Thoracic aorta (tissue), 2 donors: ENCODE data around the gene SGCA. TPM values are rescaled to one million over a fixed set of nuclear protein-coding genes. Genes with fewer than 3 reads are reported as not detected.

ENCODE experiments used
- ATAC-seq: fragments of 150-250 bp; one replicate; pipeline ENCODE4 v1.8.0; 2017; ENCODE audit warnings: low read depth; ENCODE audit not compliant: insufficient number of reproducible peaks, low FRiP score
- DNase-seq: peaks from one replicate; pipeline ENCODE4 v3.0.0-alpha.2; 2020; ENCODE audit warnings: low spot score
- H3K27ac ChIP-seq, 2 donors: fragments of 200-600 bp; sonication (generic); 1 replicate in 1 of 2; 2 replicates in 1 of 2; pipeline ENCODE4 v1.5.1; 2016; ENCODE audit warnings: mild to moderate bottlenecking in 2 of 2, moderate library complexity in 2 of 2
- H3K27me3 ChIP-seq: fragments of 200-600 bp; sonication (generic); replicated peaks from 2 replicates; pipeline ENCODE4 v1.6.0; 2016; ENCODE audit warnings: mild to moderate bottlenecking; ENCODE audit not compliant: insufficient read depth
- H3K36me3 ChIP-seq: fragments of 200-600 bp; sonication (generic); one replicate; pipeline ENCODE4 v1.5.1; 2016
- H3K4me1 ChIP-seq, 2 donors: fragments of 200-600 bp; sonication (generic); 1 replicate in 1 of 2; 2 replicates in 1 of 2; pipeline versions ENCODE4 v1.5.1 to v1.6.0; 2016; ENCODE audit warnings: low read depth in 2 of 2, mild to moderate bottlenecking in 1 of 2; ENCODE audit not compliant: control insufficient read depth in 1 of 2
- H3K4me3 ChIP-seq: fragments of 200-600 bp; sonication (generic); 2 replicates; pipeline ENCODE4 v1.5.1; 2016; ENCODE audit warnings: mild to moderate bottlenecking
- H3K9me3 ChIP-seq: fragments of 200-600 bp; sonication (generic); 2 replicates; pipeline ENCODE4 v1.5.1; 2016
- total RNA-seq, 2 donors: library from RNA; depleted of rRNA; stranded (reverse); fragments of >200 nt; gene quantifications; one replicate each; pipeline versions ENCODE4 v1.1.0 to v1.2.3, GENCODE V29; 2016
- TF ChIP-seq, protein P1 (sequence below): fragments of 200-600 bp; sonication (generic); IDR thresholded peaks from one replicate; pipeline ENCODE4 v1.5.1; 2019; ENCODE audit warnings: antibody characterized with exemption

Gene SGCA
- total RNA-seq, 2 donors from 2014 or later, result 95.5 to 158 TPM

DNA sequence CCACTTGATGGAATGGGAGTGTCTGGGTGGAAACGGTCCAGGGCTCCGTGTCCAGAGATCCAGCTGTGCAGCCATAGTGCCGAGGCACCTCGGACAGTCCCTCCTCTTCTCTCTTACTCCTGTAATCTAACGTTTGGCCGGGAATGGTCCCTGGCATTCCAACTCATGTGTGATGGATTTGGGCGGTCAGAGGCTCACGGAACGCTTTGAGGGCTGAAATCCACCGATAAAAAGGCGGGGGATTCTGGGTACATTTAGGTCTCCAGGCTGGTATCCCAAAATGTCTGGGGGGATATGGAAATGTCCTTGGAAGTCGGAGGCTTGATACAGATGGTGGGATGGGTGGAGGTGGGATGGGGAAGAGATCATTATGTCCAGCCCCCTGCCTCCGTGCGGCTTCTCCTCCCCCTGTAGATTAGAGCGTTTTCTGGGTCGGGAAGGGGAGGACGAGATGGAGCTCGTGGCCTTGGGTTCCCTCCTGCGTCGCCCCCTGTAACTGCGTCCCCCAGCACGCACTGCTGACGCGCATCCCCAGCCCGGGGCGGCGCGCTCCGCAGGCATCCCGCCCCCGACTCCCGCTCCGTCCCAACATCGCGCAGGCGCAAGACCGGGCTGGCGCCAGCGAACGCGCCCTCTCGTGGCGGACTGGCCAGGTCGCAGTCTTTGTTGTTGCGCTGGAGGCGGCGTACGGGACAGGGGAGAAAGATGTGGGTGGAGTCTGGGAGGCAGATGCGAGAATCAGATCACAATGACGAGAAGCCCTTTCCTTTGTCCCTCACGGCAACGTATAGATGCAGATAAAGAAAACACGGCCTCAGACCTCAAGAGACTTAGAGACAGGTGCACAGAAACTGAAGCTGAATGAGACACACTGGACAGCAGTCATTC is 4.5 kb upstream of the SGCA start:
- no peaks in the 10 kb centered on the region for H3K9me3 ChIP-seq
- H3K4me1 ChIP-seq, result peaks cover 15 to 44% of the 10 kb centered on the region in 2 donors
- ATAC-seq (peak; percentile 77), DNase-seq (peak; percentile 79)
- peak overlapping the region; percentile 72 to 74 for H3K27ac ChIP-seq
- peak overlapping the region; percentile 74 for H3K4me3 ChIP-seq
- TF ChIP-seq, protein P1, sequence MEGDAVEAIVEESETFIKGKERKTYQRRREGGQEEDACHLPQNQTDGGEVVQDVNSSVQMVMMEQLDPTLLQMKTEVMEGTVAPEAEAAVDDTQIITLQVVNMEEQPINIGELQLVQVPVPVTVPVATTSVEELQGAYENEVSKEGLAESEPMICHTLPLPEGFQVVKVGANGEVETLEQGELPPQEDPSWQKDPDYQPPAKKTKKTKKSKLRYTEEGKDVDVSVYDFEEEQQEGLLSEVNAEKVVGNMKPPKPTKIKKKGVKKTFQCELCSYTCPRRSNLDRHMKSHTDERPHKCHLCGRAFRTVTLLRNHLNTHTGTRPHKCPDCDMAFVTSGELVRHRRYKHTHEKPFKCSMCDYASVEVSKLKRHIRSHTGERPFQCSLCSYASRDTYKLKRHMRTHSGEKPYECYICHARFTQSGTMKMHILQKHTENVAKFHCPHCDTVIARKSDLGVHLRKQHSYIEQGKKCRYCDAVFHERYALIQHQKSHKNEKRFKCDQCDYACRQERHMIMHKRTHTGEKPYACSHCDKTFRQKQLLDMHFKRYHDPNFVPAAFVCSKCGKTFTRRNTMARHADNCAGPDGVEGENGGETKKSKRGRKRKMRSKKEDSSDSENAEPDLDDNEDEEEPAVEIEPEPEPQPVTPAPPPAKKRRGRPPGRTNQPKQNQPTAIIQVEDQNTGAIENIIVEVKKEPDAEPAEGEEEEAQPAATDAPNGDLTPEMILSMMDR, result peak; percentile 91
- H3K27me3 ChIP-seq, result no peaks in the 10 kb centered on the region
- no peaks in the 10 kb centered on the region for H3K36me3 ChIP-seq

DNA sequence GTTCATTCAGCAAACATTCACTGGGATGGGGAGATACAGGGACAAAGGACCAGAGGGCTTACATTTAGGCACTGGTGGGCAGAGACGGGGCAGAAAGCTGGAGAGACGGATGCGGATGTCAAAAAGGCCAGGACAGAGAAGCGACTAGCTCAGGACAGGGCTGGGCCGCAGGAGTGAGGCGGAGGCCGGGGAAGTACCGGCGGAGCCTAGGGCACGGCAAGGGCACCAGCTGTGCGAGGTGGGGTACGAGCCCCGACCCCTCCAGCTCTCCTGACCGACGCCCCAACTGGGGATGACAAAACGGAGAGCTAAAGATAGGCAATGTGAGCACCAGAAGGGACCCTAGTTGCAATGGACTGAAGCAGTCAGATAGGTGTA is 3.9 kb upstream of the SGCA start:
- Histone ChIP-seq H3K9me3 (no peaks in the 10 kb centered on the region), H3K4me1 (peaks cover 13 to 41% of the 10 kb centered on the region in 2 donors), H3K4me3 (peak overlapping the region; percentile 74), H3K27ac (peak overlapping the region; percentile 34 to 72), H3K27me3 (no peaks in the 10 kb centered on the region), H3K36me3 (no peaks in the 10 kb centered on the region)
- ATAC-seq (no peak), DNase-seq (no peak)
- TF ChIP-seq, protein P1, result no peak

DNA sequence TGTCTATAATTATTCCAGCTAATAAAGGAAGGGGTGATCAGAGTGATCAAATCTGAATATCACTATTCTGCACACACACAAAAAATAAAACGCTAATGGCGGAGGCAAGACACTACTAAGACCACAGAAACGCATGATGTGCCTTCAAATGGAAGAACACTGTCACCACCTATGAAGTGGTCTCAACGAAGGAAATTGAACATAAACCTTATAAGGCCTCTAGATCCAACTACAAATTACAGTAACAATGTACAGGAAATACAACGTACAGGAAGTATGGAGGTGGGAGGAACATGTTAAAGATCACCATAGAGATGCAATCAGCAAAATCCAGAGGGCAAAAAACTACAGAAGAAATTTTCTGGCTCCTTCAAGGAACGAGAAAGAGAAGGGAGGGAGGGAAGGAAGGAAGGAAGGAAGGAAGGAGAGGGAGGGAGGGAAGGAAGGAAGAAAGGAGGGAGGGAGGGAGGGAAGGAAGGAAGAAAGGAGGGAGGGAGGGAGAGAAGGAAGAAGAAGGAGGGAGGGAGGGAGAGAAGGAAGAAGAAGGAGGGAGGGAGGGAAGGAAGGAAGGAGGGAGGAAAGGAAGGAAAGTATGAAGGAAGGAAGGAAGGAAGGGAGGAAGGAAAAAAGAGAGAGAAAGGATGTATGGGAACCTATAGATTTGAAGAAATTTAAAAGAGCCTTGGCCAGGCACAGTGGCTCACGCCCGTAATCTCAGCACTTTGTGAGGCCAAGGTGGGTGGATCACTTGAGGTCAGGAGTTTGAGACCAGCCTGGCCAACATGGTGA is 3.1 kb upstream of the SGCA start:
- Histone ChIP-seq H3K4me1 (peaks cover 18 to 49% of the 10 kb centered on the region in 2 donors), H3K4me3 (no peak overlapping the region), H3K27me3 (no peaks in the 10 kb centered on the region), H3K36me3 (no peaks in the 10 kb centered on the region), H3K9me3 (no peaks in the 10 kb centered on the region), H3K27ac (no peak overlapping the region)
- DNase-seq, result no peak
- ATAC-seq, result no peak
- TF ChIP-seq, protein P1, result no peak

DNA sequence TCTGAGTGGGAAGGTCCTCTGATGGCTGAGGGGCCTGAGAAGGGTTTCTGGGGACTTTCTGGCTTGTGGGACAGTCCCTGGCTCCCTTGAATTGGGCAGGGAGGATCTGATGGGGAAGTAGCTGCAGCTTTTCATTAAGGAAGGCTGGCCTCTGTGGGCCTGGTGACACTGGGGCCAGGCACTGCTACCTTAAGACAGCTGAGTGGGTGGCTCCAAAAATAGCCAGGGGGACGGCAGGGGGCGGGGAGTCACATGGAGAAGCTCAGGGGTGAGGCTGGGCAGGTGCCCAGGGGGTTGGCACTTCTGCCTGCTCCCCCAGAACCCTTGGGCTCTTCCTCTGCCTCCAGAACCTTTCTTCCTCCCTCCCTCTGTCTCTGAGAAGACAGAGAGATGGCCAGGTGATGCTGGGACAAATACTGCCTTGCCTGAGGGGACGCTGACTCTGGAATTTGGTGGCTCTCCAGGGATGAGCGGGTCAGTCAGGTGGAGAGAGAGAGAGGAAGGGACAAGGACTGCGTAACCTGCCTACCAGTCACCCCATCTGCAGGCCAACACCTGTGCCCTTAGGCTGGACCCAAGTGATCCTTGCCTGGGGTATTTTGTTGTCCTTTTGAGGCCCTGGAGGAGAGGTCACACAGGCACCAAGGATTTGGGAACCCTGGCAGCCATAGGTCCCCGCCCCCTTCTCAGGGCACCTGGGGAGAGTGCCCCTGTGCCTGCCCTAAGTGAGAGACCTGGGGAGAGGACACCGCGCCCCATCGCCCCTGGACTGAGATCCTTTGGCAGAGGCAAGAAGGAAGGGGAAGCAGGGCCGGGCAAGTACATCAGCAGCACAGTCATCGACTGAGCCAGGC is 1.7 kb upstream of the SGCA start:
- no peaks in the 10 kb centered on the region for H3K27me3 ChIP-seq
- no peak overlapping the region for H3K4me3 ChIP-seq
- H3K36me3 ChIP-seq, result no peaks in the 10 kb centered on the region
- DNase-seq (no peak), ATAC-seq (no peak)
- TF ChIP-seq, protein P1, result no peak
- H3K27ac ChIP-seq, result peak overlapping the region in 1 of 2 donors; percentile 99
- H3K9me3 ChIP-seq, result no peaks in the 10 kb centered on the region
- H3K4me1 ChIP-seq, result peaks cover 27 to 63% of the 10 kb centered on the region in 2 donors
